ENCODE results near the gene MYRF. TPM values are rescaled to one million over a fixed set of nuclear protein-coding genes. Genes with fewer than 3 reads are reported as not detected.

Gene MYRF
- total RNA-seq, 1 donor from 2014 or later, result not detected

DNA sequence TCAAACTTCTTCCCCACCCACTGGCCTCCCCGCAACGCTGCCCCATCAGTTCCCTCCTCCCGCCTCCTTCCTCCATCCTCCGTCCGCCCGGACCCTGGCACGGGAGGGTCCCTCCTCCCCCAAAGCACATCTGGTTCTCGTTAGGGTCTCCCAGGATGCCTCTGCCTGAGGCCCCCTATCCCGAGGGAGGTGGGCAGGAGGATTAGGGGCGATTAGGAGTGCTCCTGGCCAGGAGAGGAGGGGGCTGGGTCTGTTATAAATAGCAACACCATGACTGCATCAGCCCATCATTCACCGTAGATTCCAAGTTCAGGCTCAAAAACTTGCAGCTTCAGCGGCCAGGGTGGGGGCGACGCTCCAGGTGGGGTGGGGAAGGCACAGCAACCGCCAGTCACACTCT is 10.4 kb downstream of the MYRF start:
- DNase-seq (ENCODE audit: low spot score in 2 of 2), result no peak
- H3K27ac ChIP-seq, result no peak overlapping the region
- no peaks in the 10 kb centered on the region for H3K36me3 ChIP-seq
- intact Hi-C loops (cut with DNase I), result no loop called here
- no peaks in the 10 kb centered on the region for H3K9me3 ChIP-seq
- H3K27me3 ChIP-seq, result no peaks in the 10 kb centered on the region
- TF ChIP-seq, protein P1, sequence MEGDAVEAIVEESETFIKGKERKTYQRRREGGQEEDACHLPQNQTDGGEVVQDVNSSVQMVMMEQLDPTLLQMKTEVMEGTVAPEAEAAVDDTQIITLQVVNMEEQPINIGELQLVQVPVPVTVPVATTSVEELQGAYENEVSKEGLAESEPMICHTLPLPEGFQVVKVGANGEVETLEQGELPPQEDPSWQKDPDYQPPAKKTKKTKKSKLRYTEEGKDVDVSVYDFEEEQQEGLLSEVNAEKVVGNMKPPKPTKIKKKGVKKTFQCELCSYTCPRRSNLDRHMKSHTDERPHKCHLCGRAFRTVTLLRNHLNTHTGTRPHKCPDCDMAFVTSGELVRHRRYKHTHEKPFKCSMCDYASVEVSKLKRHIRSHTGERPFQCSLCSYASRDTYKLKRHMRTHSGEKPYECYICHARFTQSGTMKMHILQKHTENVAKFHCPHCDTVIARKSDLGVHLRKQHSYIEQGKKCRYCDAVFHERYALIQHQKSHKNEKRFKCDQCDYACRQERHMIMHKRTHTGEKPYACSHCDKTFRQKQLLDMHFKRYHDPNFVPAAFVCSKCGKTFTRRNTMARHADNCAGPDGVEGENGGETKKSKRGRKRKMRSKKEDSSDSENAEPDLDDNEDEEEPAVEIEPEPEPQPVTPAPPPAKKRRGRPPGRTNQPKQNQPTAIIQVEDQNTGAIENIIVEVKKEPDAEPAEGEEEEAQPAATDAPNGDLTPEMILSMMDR (IDR thresholded peaks at IDR 0.05), result no peak
- no peak overlapping the region for H3K4me3 ChIP-seq
- H3K4me1 ChIP-seq, result no peaks in the 10 kb centered on the region

DNA sequence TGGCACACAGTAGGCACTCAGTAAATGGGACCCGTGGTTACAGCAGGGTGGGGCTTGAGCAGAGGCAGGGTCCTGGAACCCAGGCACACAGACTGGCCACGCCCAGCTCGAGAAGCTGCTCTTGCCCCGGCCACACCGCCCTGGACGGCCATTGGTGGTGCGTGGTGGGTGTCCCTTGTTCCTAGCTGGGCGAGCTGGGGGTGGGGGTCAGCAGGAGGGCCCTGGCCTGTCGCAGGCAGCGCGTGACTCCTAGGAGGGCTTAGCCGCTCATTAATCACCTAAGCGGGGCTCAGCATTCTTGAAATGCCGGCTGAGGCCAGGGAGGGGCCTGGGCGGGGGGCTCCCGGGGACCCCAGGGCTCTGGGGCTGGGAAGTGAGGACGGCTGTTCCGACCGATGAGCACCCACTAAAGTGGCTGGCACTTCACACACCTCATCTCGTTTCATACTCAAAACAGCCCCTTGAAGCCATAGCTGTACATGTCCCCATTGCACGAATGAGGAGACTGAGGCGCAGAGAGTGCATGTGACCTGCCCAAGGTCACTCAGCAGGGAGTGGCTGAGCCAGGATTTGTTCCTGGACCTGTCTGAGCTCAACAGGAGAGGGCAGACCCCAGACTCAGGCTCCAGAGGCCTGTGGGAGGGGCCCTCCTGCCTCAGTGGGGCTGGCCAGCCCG is 11.6 kb downstream of the MYRF start:
- DNase-seq (ENCODE audit: low spot score in 2 of 2), result no peak
- Histone ChIP-seq H3K4me1 (no peaks in the 10 kb centered on the region), H3K27me3 (no peaks in the 10 kb centered on the region), H3K9me3 (no peaks in the 10 kb centered on the region), H3K27ac (no peak overlapping the region), H3K36me3 (no peaks in the 10 kb centered on the region), H3K4me3 (no peak overlapping the region)
- TF ChIP-seq, protein P1 (IDR thresholded peaks at IDR 0.05), result no peak
- intact Hi-C loops (cut with DNase I), result no loop called here

DNA sequence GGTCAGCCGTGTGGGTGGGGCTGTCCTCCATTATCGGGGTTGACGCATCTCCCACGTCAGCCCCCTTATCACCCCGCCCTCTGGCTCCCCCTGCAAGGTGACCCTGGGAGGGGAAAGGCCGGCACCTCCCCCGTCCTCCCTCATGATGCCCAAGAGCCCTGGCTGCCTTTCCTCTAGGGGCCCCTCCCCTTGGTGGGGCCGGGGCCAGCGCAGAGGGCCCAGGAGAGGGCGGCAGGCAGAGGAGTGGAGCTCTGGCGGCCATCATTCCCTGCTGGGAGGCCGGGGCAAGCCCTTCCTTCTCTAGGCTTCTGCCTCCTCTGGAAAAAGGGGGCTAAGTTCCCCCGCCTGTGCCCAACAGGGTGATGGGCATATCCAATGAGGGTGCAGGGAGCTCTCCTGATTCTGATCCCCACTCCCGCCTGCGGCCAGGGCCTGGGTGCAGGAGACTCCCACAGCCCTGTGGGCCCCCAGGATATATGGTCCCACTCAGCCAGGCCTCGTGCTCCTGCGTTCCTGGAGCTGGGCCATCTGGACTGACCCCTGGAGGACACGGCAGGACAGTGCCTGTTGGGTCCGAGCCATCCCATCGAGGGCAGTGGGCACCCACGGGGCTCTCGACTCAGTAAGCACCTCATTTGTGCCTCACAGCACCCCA is 12.3 kb downstream of the MYRF start:
- DNase-seq (ENCODE audit: low spot score in 2 of 2), result no peak
- TF ChIP-seq, protein P1 (IDR thresholded peaks at IDR 0.05), result no peak
- intact Hi-C loops (cut with DNase I), result no loop called here
- Histone ChIP-seq H3K27ac (no peak overlapping the region), H3K9me3 (no peaks in the 10 kb centered on the region), H3K4me3 (no peak overlapping the region), H3K36me3 (no peaks in the 10 kb centered on the region), H3K4me1 (no peaks in the 10 kb centered on the region), H3K27me3 (no peaks in the 10 kb centered on the region)

DNA sequence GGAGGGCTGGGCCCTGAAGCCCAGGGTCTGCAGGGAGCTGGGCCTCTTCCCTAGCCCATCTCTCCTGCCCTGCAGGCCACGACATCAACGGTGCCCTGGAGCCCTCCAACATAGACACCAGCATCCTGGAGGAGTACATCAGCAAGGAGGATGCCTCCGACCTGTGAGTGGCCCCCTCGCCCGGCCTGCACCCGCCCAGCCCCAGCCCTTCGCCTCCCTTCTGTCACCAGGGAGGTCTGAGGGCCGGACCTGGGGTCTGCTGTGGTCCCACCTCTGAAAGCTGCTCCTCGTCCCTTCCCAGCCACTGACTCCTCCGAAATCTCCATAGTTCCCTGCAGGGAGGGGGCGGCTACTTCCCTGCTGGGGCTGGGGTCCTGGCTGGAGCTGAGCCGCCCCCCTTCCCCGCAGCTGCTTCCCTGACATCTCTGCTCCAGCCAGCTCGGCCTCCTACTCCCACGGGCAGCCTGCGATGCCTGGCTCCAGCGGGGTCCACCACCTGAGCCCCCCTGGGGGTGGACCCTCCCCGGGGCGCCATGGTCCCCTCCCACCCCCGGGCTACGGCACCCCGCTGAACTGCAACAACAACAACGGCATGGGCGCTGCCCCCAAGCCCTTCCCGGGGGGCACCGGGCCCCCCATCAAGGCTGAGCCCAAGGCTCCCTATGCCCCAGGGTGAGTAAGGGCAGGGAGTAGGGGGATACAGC is 13.3 kb downstream of the MYRF start:
- Histone ChIP-seq H3K4me3 (no peak overlapping the region), H3K27ac (no peak overlapping the region), H3K36me3 (no peaks in the 10 kb centered on the region), H3K4me1 (no peaks in the 10 kb centered on the region), H3K9me3 (no peaks in the 10 kb centered on the region), H3K27me3 (no peaks in the 10 kb centered on the region)
- TF ChIP-seq, protein P1 (IDR thresholded peaks at IDR 0.05), result no peak
- no peak for DNase-seq (ENCODE audit: low spot score in 2 of 2)
- intact Hi-C loops (cut with DNase I), result no loop called here

DNA sequence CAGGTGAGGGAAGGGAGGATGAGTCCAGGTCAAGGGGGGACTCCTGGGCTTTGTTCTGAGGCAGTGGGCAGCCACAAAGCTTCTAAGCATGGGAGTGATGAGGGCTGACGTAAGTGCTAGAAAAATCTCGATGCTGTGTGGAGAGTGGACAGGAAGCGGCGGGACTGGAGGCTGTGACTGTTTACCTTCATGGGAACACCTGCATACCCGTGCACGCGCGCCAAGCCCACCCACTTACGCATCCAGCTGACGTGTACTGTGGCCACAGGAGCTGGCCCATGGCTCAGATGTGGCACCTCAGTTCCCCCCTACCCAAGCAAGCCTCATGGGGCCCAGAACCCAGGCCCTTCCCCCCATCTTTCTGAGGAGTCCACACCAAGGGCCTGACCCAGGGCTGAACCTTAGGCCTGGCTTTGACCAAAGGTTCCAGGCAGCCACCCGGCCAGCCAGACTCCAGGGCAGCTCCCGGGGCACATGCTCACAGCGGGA is 14.0 kb downstream of the MYRF start:
- TF ChIP-seq, protein P1 (IDR thresholded peaks at IDR 0.05), result no peak
- no peak for DNase-seq (ENCODE audit: low spot score in 2 of 2)
- Histone ChIP-seq H3K27me3 (no peaks in the 10 kb centered on the region), H3K4me1 (no peaks in the 10 kb centered on the region), H3K27ac (no peak overlapping the region), H3K4me3 (no peak overlapping the region), H3K36me3 (no peaks in the 10 kb centered on the region), H3K9me3 (no peaks in the 10 kb centered on the region)
- intact Hi-C loops (cut with DNase I), result no loop called here

Data from ascending aorta (tissue), 2 donors.